Hepatocyte (in vitro differentiated cells): Measurements from ENCODE around the gene SUPT3H.

ENCODE experiments used
- CTCF ChIP-seq: fragments of 200-600 bp; sonication (generic); IDR thresholded peaks from 2 replicates; pipeline ENCODE4 v1.5.1; 2016; ENCODE audit warnings: antibody characterized with exemption, mild to moderate bottlenecking; ENCODE audit not compliant: poor library complexity
- EZH2 ChIP-seq: fragments of 200-600 bp; sonication (generic); IDR thresholded peaks from 2 replicates; pipeline ENCODE4 v1.6.1; 2016; ENCODE audit warnings: antibody characterized with exemption, mild to moderate bottlenecking, borderline replicate concordance

GRCh38 chr6:45112711-45113110, 265.0 kb downstream of the SUPT3H start:
- no peak for TF ChIP-seq EZH2
- TF ChIP-seq CTCF = no peak
